Caco-2 (cell line): Measurements from ENCODE around the gene PERCC1. TPM values are rescaled to one million over a fixed set of nuclear protein-coding genes. Genes with fewer than 3 reads are reported as not detected.

Experiments
- BruUV-seq: library from RNA; stranded (reverse); fragments of 400-500 nt; replicated peaks from 2 replicates; lab custom pipeline; 2021; lab: Mats Ljungman, UMichigan
- CTCF ChIA-PET: fragments of 300-600 bp; sonication (Branson Sonifier 250); formaldehyde crosslinking; loops from one replicate; lab custom pipeline; 2022; ENCODE audit warnings: antibody characterized with exemption; lab: Charles Lee
- POLR2A ChIA-PET: fragments of 300-600 bp; sonication (Branson Sonifier 250); formaldehyde crosslinking; loops from one replicate; lab custom pipeline; 2022; ENCODE audit warnings: antibody characterized with exemption; lab: Charles Lee
- DNase-seq, 2 experiments: peaks; one replicate each; pipeline versions ENCODE4 v3.0.0 to v3.0.0-alpha.2; 2020 to 2022
- H3K27me3 ChIP-seq: replicated peaks from 2 replicates; pipeline ENCODE4 v1.6.0; 2011; ENCODE audit warnings: low read length; ENCODE audit not compliant: control insufficient read depth, insufficient read depth
- H3K36me3 ChIP-seq: 2 replicates; pipeline ENCODE4 v1.5.1; 2011; ENCODE audit warnings: low read length; ENCODE audit not compliant: control insufficient read depth, insufficient read depth
- H3K4me1 ChIP-seq: fragments of 250-450 bp; sonication (Bioruptor Pico); 2 replicates; pipeline ENCODE4 v1.5.1; 2020; ENCODE audit warnings: mild to moderate bottlenecking
- H3K4me3 ChIP-seq: 2 replicates; pipeline ENCODE4 v1.5.1; 2011; ENCODE audit warnings: low read depth, mild to moderate bottlenecking, control low read depth, low read length
- H3K9me3 ChIP-seq: fragments of 250-450 bp; sonication (Bioruptor Pico); 2 replicates; pipeline ENCODE4 v1.5.1; 2020; ENCODE audit warnings: mild to moderate bottlenecking, moderate library complexity
- H3K27ac Mint-ChIP-seq: one replicate; pipeline ENCODE4 v1.8.0; 2022; ENCODE audit warnings: mixed read lengths; ENCODE audit not compliant: unreplicated experiment
- H3K27me3 Mint-ChIP-seq: one replicate; pipeline ENCODE4 v1.8.0; 2022; ENCODE audit warnings: mixed read lengths; ENCODE audit not compliant: insufficient read depth, unreplicated experiment
- H3K36me3 Mint-ChIP-seq: one replicate; pipeline ENCODE4 v1.8.0; 2022; ENCODE audit warnings: mild to moderate bottlenecking, mixed read lengths; ENCODE audit not compliant: insufficient read depth, unreplicated experiment
- H3K4me1 Mint-ChIP-seq: one replicate; pipeline ENCODE4 v1.8.0; 2022; ENCODE audit warnings: low read depth, mixed read lengths; ENCODE audit not compliant: unreplicated experiment
- H3K4me3 Mint-ChIP-seq: one replicate; pipeline ENCODE4 v1.8.0; 2022; ENCODE audit warnings: mild to moderate bottlenecking, moderate library complexity, mixed read lengths; ENCODE audit not compliant: unreplicated experiment
- H3K9me3 Mint-ChIP-seq: one replicate; pipeline ENCODE4 v1.8.0; 2022; ENCODE audit warnings: mixed read lengths; ENCODE audit not compliant: unreplicated experiment
- intact Hi-C: fragments of 100-400 bp; cut with micrococcal nuclease; formaldehyde crosslinking; loops from one replicate; pipeline ENCODE4 v1.10.0; 2022; ENCODE audit not compliant: unreplicated experiment
- total RNA-seq: library from RNA; stranded (reverse); gene quantifications from 2 replicates; pipeline ENCODE4 v1.2.3, GENCODE V29; 2022
- TF ChIP-seq, protein P1 (sequence below), 2 experiments: fragments of 200-600 bp in 1 of 2; IDR thresholded peaks; 1 replicate in 1 of 2; 2 replicates in 1 of 2; pipeline versions ENCODE4 v1.5.1 to v1.8.0; 2011 to 2022; ENCODE audit warnings: antibody characterized with exemption in 1 of 2, control low read depth in 1 of 2, inconsistent platforms in 1 of 2, low read depth in 1 of 2, low read length in 1 of 2, mild to moderate bottlenecking in 1 of 2, moderate library complexity in 1 of 2; ENCODE audit not compliant: insufficient read depth in 1 of 2, severe bottlenecking in 1 of 2, unreplicated experiment in 1 of 2

The PERCC1 gene
- total RNA-seq, 1 experiment from 2014 or later: 2.1 TPM

DNA sequence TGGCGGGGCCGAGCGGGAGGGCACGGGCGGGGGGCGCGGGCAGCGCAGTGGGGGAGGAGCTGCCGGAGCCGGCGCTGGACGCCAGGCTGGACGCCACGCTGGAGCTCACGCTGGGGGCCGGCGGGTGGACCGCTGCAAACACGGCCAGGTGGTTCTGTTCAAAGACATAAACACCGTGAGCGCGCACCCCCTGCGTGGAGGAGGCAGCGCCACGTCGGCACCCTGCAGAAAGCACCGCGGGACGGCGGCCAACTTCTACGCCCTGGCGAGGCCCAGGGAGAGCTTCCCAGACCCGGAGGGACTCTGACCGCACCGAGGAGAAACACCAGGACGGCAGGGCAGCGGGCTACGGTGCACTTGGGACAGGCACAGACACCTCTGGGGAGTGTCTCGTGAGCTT, 45.6 kb upstream of the PERCC1 start:
- H3K9me3 Mint-ChIP-seq: no peaks in the 10 kb centered on the region
- H3K4me3 ChIP-seq: no peak overlapping the region
- no peaks in the 10 kb centered on the region for H3K27me3 Mint-ChIP-seq
- H3K4me1 ChIP-seq: 0 out of 2 replicates have a peak, but pooled peaks cover under 1% of the 10 kb centered on the region
- BruUV-seq: no TSS peak
- CTCF ChIA-PET: no interaction called here
- no peaks in the 10 kb centered on the region for H3K27me3 ChIP-seq
- POLR2A ChIA-PET: interaction anchor here (0.6 kb wide), 1 partner anchor 23 kb away, joined by 3 read pairs; no protein-coding TSS in a partner anchor
- TF ChIP-seq, protein P1, sequence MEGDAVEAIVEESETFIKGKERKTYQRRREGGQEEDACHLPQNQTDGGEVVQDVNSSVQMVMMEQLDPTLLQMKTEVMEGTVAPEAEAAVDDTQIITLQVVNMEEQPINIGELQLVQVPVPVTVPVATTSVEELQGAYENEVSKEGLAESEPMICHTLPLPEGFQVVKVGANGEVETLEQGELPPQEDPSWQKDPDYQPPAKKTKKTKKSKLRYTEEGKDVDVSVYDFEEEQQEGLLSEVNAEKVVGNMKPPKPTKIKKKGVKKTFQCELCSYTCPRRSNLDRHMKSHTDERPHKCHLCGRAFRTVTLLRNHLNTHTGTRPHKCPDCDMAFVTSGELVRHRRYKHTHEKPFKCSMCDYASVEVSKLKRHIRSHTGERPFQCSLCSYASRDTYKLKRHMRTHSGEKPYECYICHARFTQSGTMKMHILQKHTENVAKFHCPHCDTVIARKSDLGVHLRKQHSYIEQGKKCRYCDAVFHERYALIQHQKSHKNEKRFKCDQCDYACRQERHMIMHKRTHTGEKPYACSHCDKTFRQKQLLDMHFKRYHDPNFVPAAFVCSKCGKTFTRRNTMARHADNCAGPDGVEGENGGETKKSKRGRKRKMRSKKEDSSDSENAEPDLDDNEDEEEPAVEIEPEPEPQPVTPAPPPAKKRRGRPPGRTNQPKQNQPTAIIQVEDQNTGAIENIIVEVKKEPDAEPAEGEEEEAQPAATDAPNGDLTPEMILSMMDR (IDR thresholded peaks at IDR 0.05; ENCODE audit: insufficient read depth in 1 of 2, low read depth in 1 of 2, low read length in 1 of 2, severe bottlenecking in 1 of 2, unreplicated experiment in 1 of 2): no peak
- H3K36me3 ChIP-seq: no peaks in the 10 kb centered on the region; the same call in 1 of the 2 replicates
- H3K9me3 ChIP-seq: no peaks in the 10 kb centered on the region
- intact Hi-C loops: no loop called here
- H3K4me1 Mint-ChIP-seq: no peaks in the 10 kb centered on the region
- no peak overlapping the region for H3K4me3 Mint-ChIP-seq
- H3K36me3 Mint-ChIP-seq: peaks cover 8% of the 10 kb centered on the region
- no peak overlapping the region for H3K27ac Mint-ChIP-seq
- DNase-seq: no peak

DNA sequence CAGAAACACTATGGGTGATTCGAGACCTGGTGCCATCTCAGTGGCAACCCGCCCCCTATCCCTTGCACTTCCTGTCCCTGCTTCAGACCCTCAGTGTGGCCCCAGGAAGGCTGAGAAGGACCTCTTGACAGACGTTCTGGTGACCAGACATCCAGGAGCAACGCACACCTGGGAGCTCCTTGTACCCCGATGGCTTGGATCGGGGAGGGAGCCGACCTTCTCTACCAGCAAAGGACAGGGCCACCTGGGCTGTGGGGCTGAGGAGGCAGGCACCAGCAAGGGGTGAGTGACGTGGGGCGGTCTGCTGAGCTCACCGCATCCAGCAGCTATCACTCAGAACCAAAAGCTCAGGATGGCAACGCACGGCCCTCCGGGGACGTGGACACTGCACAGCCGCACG, 43.5 kb upstream of the PERCC1 start:
- no peak overlapping the region for H3K4me3 Mint-ChIP-seq
- DNase-seq: no peak
- H3K36me3 Mint-ChIP-seq: peaks cover 12% of the 10 kb centered on the region
- ChIA-PET POLR2A (no interaction called here), CTCF (no interaction called here)
- no peaks in the 10 kb centered on the region for H3K27me3 Mint-ChIP-seq
- H3K27ac Mint-ChIP-seq: no peak overlapping the region
- H3K4me1 ChIP-seq: no peaks in the 10 kb centered on the region
- H3K36me3 ChIP-seq: no peaks in the 10 kb centered on the region
- intact Hi-C loops: no loop called here
- H3K9me3 ChIP-seq: no peaks in the 10 kb centered on the region
- H3K9me3 Mint-ChIP-seq: no peaks in the 10 kb centered on the region
- no peak overlapping the region for H3K4me3 ChIP-seq
- no TSS peak for BruUV-seq
- TF ChIP-seq, protein P1 (IDR thresholded peaks at IDR 0.05; ENCODE audit: insufficient read depth in 1 of 2, low read depth in 1 of 2, low read length in 1 of 2, severe bottlenecking in 1 of 2, unreplicated experiment in 1 of 2): no peak
- no peaks in the 10 kb centered on the region for H3K4me1 Mint-ChIP-seq
- H3K27me3 ChIP-seq: no peaks in the 10 kb centered on the region

DNA sequence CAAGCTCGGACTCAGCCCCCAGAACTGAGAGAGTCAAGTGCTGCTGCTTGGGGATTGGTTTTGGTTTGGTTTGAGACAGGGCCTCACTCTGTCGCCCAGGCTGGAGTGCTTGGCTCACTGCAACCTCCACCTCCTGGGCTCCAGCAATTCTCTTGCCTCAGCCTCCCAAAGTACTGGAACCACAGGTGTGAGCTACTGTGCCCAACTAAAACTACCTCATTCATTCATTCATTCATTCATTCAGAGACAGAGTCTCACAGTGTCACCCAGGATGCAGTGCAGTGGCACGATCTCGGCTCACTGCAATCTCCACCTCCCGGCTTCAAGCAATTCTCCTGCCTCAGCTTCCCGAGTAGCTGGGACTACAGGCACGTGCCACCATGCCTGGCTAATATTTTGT, 41.1 kb upstream of the PERCC1 start:
- H3K36me3 Mint-ChIP-seq: peaks cover 19% of the 10 kb centered on the region
- CTCF ChIA-PET: no interaction called here
- no peaks in the 10 kb centered on the region for H3K27me3 ChIP-seq
- no peaks in the 10 kb centered on the region for H3K36me3 ChIP-seq
- no peaks in the 10 kb centered on the region for H3K27me3 Mint-ChIP-seq
- POLR2A ChIA-PET: no interaction called here
- BruUV-seq: no TSS peak
- no peak overlapping the region for H3K27ac Mint-ChIP-seq
- H3K4me1 Mint-ChIP-seq: no peaks in the 10 kb centered on the region
- H3K4me3 ChIP-seq: no peak overlapping the region
- no peaks in the 10 kb centered on the region for H3K9me3 Mint-ChIP-seq
- H3K9me3 ChIP-seq: no peaks in the 10 kb centered on the region
- TF ChIP-seq, protein P1 (IDR thresholded peaks at IDR 0.05; ENCODE audit: insufficient read depth in 1 of 2, low read depth in 1 of 2, low read length in 1 of 2, severe bottlenecking in 1 of 2, unreplicated experiment in 1 of 2): no peak
- H3K4me3 Mint-ChIP-seq: no peak overlapping the region
- no peaks in the 10 kb centered on the region for H3K4me1 ChIP-seq
- intact Hi-C loops: no loop called here
- DNase-seq: no peak
